Breast epithelium (tissue), 4 donors: ENCODE results near the gene FLRT2. TPM values are rescaled to one million over a fixed set of nuclear protein-coding genes. Genes with fewer than 3 reads are reported as not detected.

Experiments
- DNase-seq, 2 donors: peaks; one replicate each; pipeline ENCODE4 v3.0.0-alpha.2; 2019; ENCODE audit warnings: low spot score in 2 of 2
- H3K27ac ChIP-seq, 2 donors: fragments of 200-600 bp; sonication (generic) in 1 of 2; one replicate each; pipeline ENCODE4 v1.5.1; 2016 to 2019; ENCODE audit warnings: mild to moderate bottlenecking in 1 of 2
- H3K27me3 ChIP-seq, 2 donors: fragments of 200-600 bp; sonication (generic) in 1 of 2; one replicate each; pipeline versions ENCODE4 v1.5.1 to v1.6.0; 2017 to 2019; ENCODE audit warnings: control low read depth in 1 of 2, mild to moderate bottlenecking in 1 of 2
- H3K36me3 ChIP-seq: fragments of 200-600 bp; one replicate; pipeline ENCODE4 v1.5.1; 2019
- H3K4me1 ChIP-seq, 2 donors: fragments of 200-600 bp; sonication (generic); one replicate each; pipeline ENCODE4 v1.5.1; 2016 to 2019; ENCODE audit warnings: control low read depth in 1 of 2
- H3K4me3 ChIP-seq, 3 donors: fragments of 200-600 bp; sonication (generic); 1 replicate in 2 of 3; 2 replicates in 1 of 3; pipeline ENCODE4 v1.5.1; 2016 to 2019; ENCODE audit warnings: mild to moderate bottlenecking in 3 of 3, moderate library complexity in 2 of 3
- H3K9me3 ChIP-seq, 2 donors: fragments of 200-600 bp; sonication (generic) in 1 of 2; one replicate each; pipeline ENCODE4 v1.5.1; 2016 to 2019; ENCODE audit warnings: control low read depth in 1 of 2
- POLR2A ChIP-seq: fragments of 450-650 bp; IDR thresholded peaks from one replicate; pipeline ENCODE4 v1.6.1; 2016; ENCODE audit warnings: antibody characterized with exemption, mild to moderate bottlenecking, moderate library complexity
- POLR2AphosphoS5 ChIP-seq, 3 donors: sonication (generic); formaldehyde crosslinking; IDR thresholded peaks; one replicate each; pipeline ENCODE4 v1.6.1; 2017; ENCODE audit warnings: antibody characterized with exemption in 3 of 3
- intact Hi-C: fragments of 100-400 bp; cut with DNase I; formaldehyde crosslinking; loops from one replicate; pipeline ENCODE4 v1.15.1; 2023; ENCODE audit warnings: low total_unique reads
- total RNA-seq, 3 donors: library from RNA; depleted of rRNA; stranded (reverse); fragments of >200 nt; gene quantifications; one replicate each; pipeline ENCODE4 v1.1.0, GENCODE V29; 2016
- TF ChIP-seq, protein P1 (sequence below), 3 donors: fragments of 450-650 bp; IDR thresholded peaks; one replicate each; pipeline ENCODE4 v1.5.1; 2016 to 2017; ENCODE audit warnings: antibody characterized with exemption in 3 of 3, mild to moderate bottlenecking in 3 of 3, moderate library complexity in 3 of 3

FLRT2 gene
- total RNA-seq, 3 donors from 2014 or later, result 5.2 to 12.6 (median 10.5) TPM

GRCh38 chr14:85545738-85546137 lies 15.8 kb downstream of the FLRT2 start:
- Histone ChIP-seq H3K9me3 (no peaks in the 10 kb centered on the region), H3K27me3 (no peaks in the 10 kb centered on the region), H3K4me3 (no peak overlapping the region), H3K36me3 (no peaks in the 10 kb centered on the region), H3K27ac (no peak overlapping the region), H3K4me1 (no peaks in the 10 kb centered on the region)
- TF ChIP-seq, protein P1, sequence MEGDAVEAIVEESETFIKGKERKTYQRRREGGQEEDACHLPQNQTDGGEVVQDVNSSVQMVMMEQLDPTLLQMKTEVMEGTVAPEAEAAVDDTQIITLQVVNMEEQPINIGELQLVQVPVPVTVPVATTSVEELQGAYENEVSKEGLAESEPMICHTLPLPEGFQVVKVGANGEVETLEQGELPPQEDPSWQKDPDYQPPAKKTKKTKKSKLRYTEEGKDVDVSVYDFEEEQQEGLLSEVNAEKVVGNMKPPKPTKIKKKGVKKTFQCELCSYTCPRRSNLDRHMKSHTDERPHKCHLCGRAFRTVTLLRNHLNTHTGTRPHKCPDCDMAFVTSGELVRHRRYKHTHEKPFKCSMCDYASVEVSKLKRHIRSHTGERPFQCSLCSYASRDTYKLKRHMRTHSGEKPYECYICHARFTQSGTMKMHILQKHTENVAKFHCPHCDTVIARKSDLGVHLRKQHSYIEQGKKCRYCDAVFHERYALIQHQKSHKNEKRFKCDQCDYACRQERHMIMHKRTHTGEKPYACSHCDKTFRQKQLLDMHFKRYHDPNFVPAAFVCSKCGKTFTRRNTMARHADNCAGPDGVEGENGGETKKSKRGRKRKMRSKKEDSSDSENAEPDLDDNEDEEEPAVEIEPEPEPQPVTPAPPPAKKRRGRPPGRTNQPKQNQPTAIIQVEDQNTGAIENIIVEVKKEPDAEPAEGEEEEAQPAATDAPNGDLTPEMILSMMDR (IDR thresholded peaks at IDR 0.05), result no peak
- TF ChIP-seq POLR2A (no peak), POLR2AphosphoS5 (IDR thresholded peaks at IDR 0.05) (no peak)
- DNase-seq, result no peak
- intact Hi-C loops, result no loop called here

DNA sequence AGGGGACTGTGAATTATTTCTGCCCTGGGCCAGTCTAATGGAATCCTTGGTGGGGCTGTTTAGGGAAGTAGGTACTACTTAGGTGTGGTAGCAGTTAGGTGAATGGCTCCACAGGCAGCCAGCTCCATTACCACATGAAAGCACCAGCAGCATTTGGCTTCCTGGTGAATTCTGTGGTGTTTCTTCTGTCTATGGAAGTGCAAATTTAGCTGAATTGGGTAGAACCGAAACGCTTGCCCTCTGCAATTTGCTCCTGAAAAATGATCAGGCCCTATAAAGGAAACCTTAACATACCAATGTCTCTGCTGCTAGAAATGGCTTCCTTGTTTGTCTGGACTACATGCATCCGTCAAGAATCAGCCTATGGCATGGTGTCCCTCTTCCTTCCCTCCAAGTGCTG lies 16.4 kb downstream of the FLRT2 start:
- DNase-seq, result no peak
- H3K4me3 ChIP-seq, result no peak overlapping the region
- H3K27me3 ChIP-seq, result no peaks in the 10 kb centered on the region
- H3K9me3 ChIP-seq, result no peaks in the 10 kb centered on the region
- H3K4me1 ChIP-seq, result no peaks in the 10 kb centered on the region
- no peak overlapping the region for H3K27ac ChIP-seq
- intact Hi-C loops, result no loop called here
- TF ChIP-seq, protein P1 (IDR thresholded peaks at IDR 0.05), result no peak
- no peak for TF ChIP-seq POLR2AphosphoS5 (IDR thresholded peaks at IDR 0.05)
- TF ChIP-seq POLR2A, result no peak
- H3K36me3 ChIP-seq, result no peaks in the 10 kb centered on the region

- Histone ChIP-seq H3K27ac (no peak overlapping the region), H3K36me3 (no peaks in the 10 kb centered on the region), H3K27me3 (no peaks in the 10 kb centered on the region), H3K9me3 (no peaks in the 10 kb centered on the region), H3K4me3 (no peak overlapping the region), H3K4me1 (no peaks in the 10 kb centered on the region)
- TF ChIP-seq, protein P1 (IDR thresholded peaks at IDR 0.05), result no peak
- TF ChIP-seq POLR2A (no peak), POLR2AphosphoS5 (IDR thresholded peaks at IDR 0.05) (no peak)
- DNase-seq, result no peak
- intact Hi-C loops, result no loop called here
These were observed 19.8 kb downstream of the FLRT2 start for GRCh38 chr14:85549697-85550096.

DNA sequence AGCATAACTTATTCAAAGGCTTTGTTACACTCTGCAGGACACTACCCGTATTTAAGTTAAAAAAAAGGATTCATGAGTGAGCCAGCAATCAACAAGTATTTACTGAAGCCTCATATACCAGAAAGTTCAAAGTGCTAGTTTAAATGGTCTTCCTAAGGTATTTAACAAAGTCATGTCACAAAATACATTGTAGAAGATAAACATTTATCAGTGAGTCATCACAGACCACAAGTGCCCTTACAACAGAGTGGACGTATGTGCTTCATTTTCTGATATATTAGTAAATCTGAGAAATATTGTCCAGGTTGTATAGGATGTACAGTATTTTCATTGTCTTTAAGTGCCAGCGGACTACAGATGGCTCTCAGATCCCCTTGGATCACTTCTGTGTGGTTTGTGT lies 24.2 kb downstream of the FLRT2 start:
- TF ChIP-seq POLR2AphosphoS5 (IDR thresholded peaks at IDR 0.05) (no peak), POLR2A (no peak)
- TF ChIP-seq, protein P1 (IDR thresholded peaks at IDR 0.05), result no peak
- intact Hi-C loops, result no loop called here
- Histone ChIP-seq H3K36me3 (no peaks in the 10 kb centered on the region), H3K4me1 (no peaks in the 10 kb centered on the region), H3K27ac (no peak overlapping the region), H3K4me3 (no peak overlapping the region), H3K27me3 (no peaks in the 10 kb centered on the region), H3K9me3 (no peaks in the 10 kb centered on the region)
- no peak for DNase-seq

- Histone ChIP-seq H3K4me1 (no peaks in the 10 kb centered on the region), H3K27ac (no peak overlapping the region), H3K4me3 (no peak overlapping the region), H3K9me3 (no peaks in the 10 kb centered on the region), H3K27me3 (no peaks in the 10 kb centered on the region), H3K36me3 (no peaks in the 10 kb centered on the region)
- no peak for DNase-seq
- intact Hi-C loops, result no loop called here
- TF ChIP-seq POLR2A, result no peak
- TF ChIP-seq, protein P1 (IDR thresholded peaks at IDR 0.05), result no peak
These were observed 26.3 kb downstream of the FLRT2 start for GRCh38 chr14:85556267-85556666.
